A549 (cell line): Measurements from ENCODE around the gene AUTS2. TPM values are rescaled to one million over a fixed set of nuclear protein-coding genes. Genes with fewer than 3 reads are reported as not detected.

Experiments used
- ATAC-seq, 2 experiments: fragments of 200-7000 bp in 1 of 2; fragments of >200 bp in 1 of 2; cut with Nextera tagmentation in 1 of 2; cut with Tn5 transposase in 1 of 2; 3 replicates each; pipeline versions ENCODE4 v1.8.0 to v1.9.1; 2018 to 2020; ENCODE audit warnings: mild to moderate bottlenecking in 1 of 2, moderate library complexity in 1 of 2
- CTCF ChIA-PET: fragments of 300-600 bp; sonication (Branson Sonifier 250); formaldehyde crosslinking; extraction: SDS; loops from one replicate; lab custom pipeline; 2021; ENCODE audit warnings: antibody characterized with exemption, inconsistent platforms; lab: Yijun Ruan, JAX
- POLR2A ChIA-PET: fragments of 350-600 bp; formaldehyde crosslinking; extraction: SDS; loops from one replicate; lab custom pipeline; 2021; ENCODE audit warnings: antibody characterized with exemption, inconsistent platforms; lab: Yijun Ruan, JAX
- DNase-seq, 2 experiments: peaks; one replicate each; pipeline versions ENCODE4 v3.0.0 to v3.0.0-alpha.2; 2011 to 2016; ENCODE audit warnings: low read depth in 1 of 2, low spot score in 1 of 2
- FAIRE-seq: peaks from 2 replicates; lab custom pipeline; 2011; peaks lifted over from hg19 to GRCh38; lab: Jason Lieb, UNC
- H3K27ac ChIP-seq, 2 experiments: fragments of >200 bp; sonication (Bioruptor Twin); formaldehyde crosslinking; 3 replicates each; pipeline ENCODE4 v1.5.1; 2016 to 2017
- H3K4me1 ChIP-seq: fragments of >200 bp; sonication (Bioruptor Twin); formaldehyde crosslinking; 3 replicates; pipeline ENCODE4 v1.6.1; 2016
- H3K4me2 ChIP-seq: fragments of >200 bp; sonication (Bioruptor Twin); formaldehyde crosslinking; 3 replicates; pipeline ENCODE4 v1.6.1; 2016
- H3K4me3 ChIP-seq: fragments of >200 bp; sonication (Bioruptor Twin); formaldehyde crosslinking; 3 replicates; pipeline ENCODE4 v1.5.1; 2016
- H3K9me3 ChIP-seq: fragments of >200 bp; sonication (Bioruptor Twin); formaldehyde crosslinking; 3 replicates; pipeline ENCODE4 v1.6.1; 2016
- CHD4 ChIP-seq: fragments of 200-600 bp; sonication (generic); IDR thresholded peaks from 2 replicates; pipeline ENCODE4 v1.6.1; 2016; ENCODE audit warnings: antibody characterized with exemption, mild to moderate bottlenecking, borderline replicate concordance
- EHF ChIP-seq: fragments of 250-450 bp; sonication (Bioruptor Pico); IDR thresholded peaks from 2 replicates; pipeline ENCODE4 v1.5.0; 2020; ENCODE audit warnings: mild to moderate bottlenecking
- EHMT2 ChIP-seq: fragments of 200-600 bp; sonication (generic); IDR thresholded peaks from 2 replicates; pipeline ENCODE4 v1.6.1; 2016; ENCODE audit warnings: antibody characterized with exemption, low read depth, mild to moderate bottlenecking, moderate library complexity
- ESRRA ChIP-seq: fragments of 150-350 bp; IDR thresholded peaks from 2 replicates; pipeline ENCODE4 v1.6.1; 2014; ENCODE audit warnings: mild to moderate bottlenecking, low read length, borderline replicate concordance
- FOSL2 ChIP-seq, 2 experiments: fragments of 450-650 bp in 1 of 2; fragments of >200 bp in 1 of 2; sonication (Bioruptor Twin) in 1 of 2; formaldehyde crosslinking; IDR thresholded peaks; 2 replicates each; pipeline versions ENCODE4 v1.5.0 to v1.6.1; 2016 to 2020; ENCODE audit warnings: mild to moderate bottlenecking in 1 of 2, moderate library complexity in 1 of 2
- JUN ChIP-seq, 2 experiments: fragments of >200 bp; sonication (Bioruptor Twin); formaldehyde crosslinking; IDR thresholded peaks; 2 replicates in 1 of 2; 3 replicates in 1 of 2; pipeline ENCODE4 v1.6.1; 2016 to 2017
- JUNB ChIP-seq: fragments of >200 bp; sonication (Bioruptor Twin); formaldehyde crosslinking; IDR thresholded peaks from 2 replicates; pipeline ENCODE4 v1.6.1; 2016
- KDM1A ChIP-seq: fragments of 200-600 bp; sonication (generic); IDR thresholded peaks from 2 replicates; pipeline ENCODE4 v1.6.1; 2016; ENCODE audit warnings: low read depth, mild to moderate bottlenecking
- MAFK ChIP-seq: fragments of 450-650 bp; IDR thresholded peaks from 2 replicates; pipeline ENCODE4 v1.6.1; 2014; ENCODE audit not compliant: partially characterized antibody
- MYC ChIP-seq: IDR thresholded peaks from 2 replicates; pipeline ENCODE4 v1.6.1; 2012; ENCODE audit warnings: mild to moderate bottlenecking, inconsistent platforms, low read length, improper control_type of control experiment, borderline replicate concordance
- NFE2L2 ChIP-seq: fragments of 150-350 bp; conservative IDR thresholded peaks from 2 replicates; pipeline ENCODE4 v1.6.1; 2014; ENCODE audit warnings: low read length
- PHF8 ChIP-seq: fragments of 200-600 bp; sonication (generic); IDR thresholded peaks from 2 replicates; pipeline ENCODE4 v1.6.1; 2016; ENCODE audit warnings: low read depth, mild to moderate bottlenecking, antibody characterized with exemption, moderate library complexity, borderline replicate concordance
- POLR2A ChIP-seq: IDR thresholded peaks from 2 replicates; pipeline ENCODE4 v1.6.1; 2012; ENCODE audit warnings: mild to moderate bottlenecking, low read length
- POLR2AphosphoS2 ChIP-seq: conservative IDR thresholded peaks from 2 replicates; pipeline ENCODE4 v1.6.1; 2012; ENCODE audit warnings: low read length, improper control_type of control experiment, inconsistent platforms
- TFCP2L1 ChIP-seq: fragments of 250-450 bp; sonication (Bioruptor Pico); IDR thresholded peaks from 2 replicates; pipeline ENCODE4 v1.5.0; 2021; ENCODE audit warnings: mild to moderate bottlenecking
- ZFP36 ChIP-seq: fragments of 450-650 bp; IDR thresholded peaks from 2 replicates; pipeline ENCODE4 v1.6.1; 2014; ENCODE audit warnings: borderline replicate concordance; ENCODE audit not compliant: partially characterized antibody
- WGBS: methylation state at CpG from one replicate; pipeline ENCODE4 v1.1.6; 2017; ENCODE audit errors: missing lambda C conversion rate; 5-methylcytosine and 5-hydroxymethylcytosine counted together
- polyA plus RNA-seq, 4 experiments: library from polyadenylated mRNA; depleted of rRNA in 3 of 4; stranded (reverse); fragments of >200 nt; fragmentation: RNase III in 1 of 4; extraction: RNeasy Plus Mini Kit Qiagen cat#74134 plus additional on column Dnase treatment in 1 of 4; gene quantifications; 2 replicates in 3 of 4; 3 replicates in 1 of 4; pipeline ENCODE4 v1.2.3, GENCODE V29; 2011 to 2017
- small RNA-seq, 6 experiments: library from RNA; depleted of rRNA; stranded (forward); fragments of <200 nt; gene quantifications; one replicate each; pipeline ENCODE3, GENCODE V24; 2012
- TF ChIP-seq, protein P1 (sequence below): fragments of >200 bp; sonication (Bioruptor Twin); formaldehyde crosslinking; IDR thresholded peaks from 3 replicates; pipeline ENCODE4 v1.6.1; 2016
- TF ChIP-seq, protein P2 (sequence below): IDR thresholded peaks from 2 replicates; pipeline ENCODE4 v1.6.1; 2012
- TF ChIP-seq, protein P3 (sequence below): IDR thresholded peaks from 2 replicates; pipeline ENCODE4 v1.6.1; 2012; ENCODE audit warnings: low read depth, borderline replicate concordance
- TF ChIP-seq, protein P4 (sequence below): fragments of 200-600 bp; sonication (generic); IDR thresholded peaks from 2 replicates; pipeline ENCODE4 v1.6.1; 2016; ENCODE audit warnings: antibody characterized with exemption, mild to moderate bottlenecking, moderate library complexity
- TF ChIP-seq, protein P5 (sequence below): fragments of 450-650 bp; IDR thresholded peaks from 2 replicates; pipeline ENCODE4 v1.6.1; 2014; ENCODE audit warnings: antibody characterized with exemption

AUTS2 gene
- polyA plus RNA-seq, 2 of the 4 experiments (the other 2 are of a cell fraction), result 1.6 to 3.6 TPM

DNA sequence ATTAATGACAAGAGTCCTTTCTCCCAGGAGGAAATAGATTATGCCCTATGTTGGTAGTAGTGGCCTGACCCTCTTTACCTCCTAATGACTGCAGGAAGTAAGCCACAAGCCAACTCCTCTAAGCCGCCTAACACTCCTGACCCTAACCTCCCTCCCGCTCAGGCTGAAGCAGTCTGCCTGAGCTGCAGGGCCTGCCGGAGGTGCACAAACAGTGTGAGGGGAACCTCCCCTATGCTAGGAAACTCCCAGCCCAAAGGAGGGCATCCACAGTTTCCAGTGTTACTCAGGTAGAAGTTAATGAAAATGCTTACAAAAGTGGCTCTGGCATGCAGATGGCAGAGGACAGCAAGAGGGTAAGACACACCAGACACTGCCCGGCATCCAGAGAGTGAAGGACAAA, 1239.3 kb downstream of the AUTS2 start:
- H3K27ac ChIP-seq, result no peak overlapping the region
- H3K9me3 ChIP-seq, result peaks cover 4% of the 10 kb centered on the region
- ChIA-PET POLR2A (no interaction called here), CTCF (no interaction called here)
- ATAC-seq (no peak), FAIRE-seq (no peak), DNase-seq (no peak)
- no peak overlapping the region for H3K4me2 ChIP-seq
- TF ChIP-seq POLR2AphosphoS2 (no peak), PHF8 (no peak), NFE2L2 (no peak), JUN (IDR thresholded peaks at IDR 0.05) (no peak), ESRRA (no peak), FOSL2 (IDR thresholded peaks at IDR 0.05) (no peak), FOSL2 (CRISPR knock-in tag; IDR thresholded peaks at IDR 0.05) (no peak)
- TF ChIP-seq, protein P1, sequence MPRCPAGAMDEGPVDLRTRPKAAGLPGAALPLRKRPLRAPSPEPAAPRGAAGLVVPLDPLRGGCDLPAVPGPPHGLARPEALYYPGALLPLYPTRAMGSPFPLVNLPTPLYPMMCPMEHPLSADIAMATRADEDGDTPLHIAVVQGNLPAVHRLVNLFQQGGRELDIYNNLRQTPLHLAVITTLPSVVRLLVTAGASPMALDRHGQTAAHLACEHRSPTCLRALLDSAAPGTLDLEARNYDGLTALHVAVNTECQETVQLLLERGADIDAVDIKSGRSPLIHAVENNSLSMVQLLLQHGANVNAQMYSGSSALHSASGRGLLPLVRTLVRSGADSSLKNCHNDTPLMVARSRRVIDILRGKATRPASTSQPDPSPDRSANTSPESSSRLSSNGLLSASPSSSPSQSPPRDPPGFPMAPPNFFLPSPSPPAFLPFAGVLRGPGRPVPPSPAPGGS, result no peak
- H3K4me3 ChIP-seq, result no peak overlapping the region
- WGBS, result 44% methylated on average over 4 of the region's 4 CpGs
- H3K4me1 ChIP-seq, result no peaks in the 10 kb centered on the region

DNA sequence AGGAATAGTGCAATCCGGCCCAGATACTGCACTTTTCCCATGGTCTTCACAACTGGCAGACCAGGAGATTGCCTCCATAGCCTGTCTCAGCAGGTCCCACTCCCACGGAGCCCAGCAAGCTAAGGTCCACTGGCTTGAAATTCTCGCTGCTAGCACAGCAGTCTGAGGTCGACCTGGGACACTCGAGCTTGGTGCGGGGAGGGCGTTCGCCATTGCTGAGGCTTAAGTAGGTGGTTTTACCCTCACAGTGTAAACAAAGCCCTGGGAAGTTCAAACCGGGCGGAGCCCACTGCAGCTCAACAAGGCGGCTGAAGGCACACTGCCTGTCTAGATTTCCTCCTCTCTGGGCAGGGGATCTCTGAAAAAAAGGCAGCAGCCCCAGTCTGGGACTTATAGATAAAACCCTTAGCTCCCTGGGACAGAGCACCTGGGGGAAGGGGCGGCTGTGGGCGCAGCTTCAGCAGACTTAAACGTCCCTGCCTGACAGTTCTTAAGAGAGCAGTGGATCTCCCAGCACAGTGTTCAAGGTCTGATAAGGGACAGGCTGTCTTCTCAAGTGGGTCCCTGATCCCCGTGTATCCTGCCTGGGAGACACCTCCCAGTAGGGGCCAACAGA, 1240.1 kb downstream of the AUTS2 start:
- WGBS, result 6% methylated on average over 15 of the region's 15 CpGs
- POLR2A ChIA-PET, result no interaction called here
- H3K4me1 ChIP-seq, result no peaks in the 10 kb centered on the region
- ATAC-seq (no peak), DNase-seq (no peak), FAIRE-seq (no peak)
- peaks cover 4% of the 10 kb centered on the region for H3K9me3 ChIP-seq
- no peak overlapping the region for H3K4me2 ChIP-seq
- CTCF ChIA-PET, result interaction anchor here (1.9 kb wide), 1 partner anchor 9 kb away, joined by 4 read pairs; no protein-coding TSS in a partner anchor
- no peak overlapping the region for H3K27ac ChIP-seq
- TF ChIP-seq POLR2A (no peak), MYC (no peak), KDM1A (no peak), CHD4 (no peak), ZFP36 (no peak), TFCP2L1 (CRISPR knock-in tag) (no peak), JUNB (no peak), MAFK (no peak), EHMT2 (no peak), EHF (CRISPR knock-in tag) (no peak)
- TF ChIP-seq, protein P2, sequence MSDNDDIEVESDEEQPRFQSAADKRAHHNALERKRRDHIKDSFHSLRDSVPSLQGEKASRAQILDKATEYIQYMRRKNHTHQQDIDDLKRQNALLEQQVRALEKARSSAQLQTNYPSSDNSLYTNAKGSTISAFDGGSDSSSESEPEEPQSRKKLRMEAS, result no peak
- TF ChIP-seq, protein P3, sequence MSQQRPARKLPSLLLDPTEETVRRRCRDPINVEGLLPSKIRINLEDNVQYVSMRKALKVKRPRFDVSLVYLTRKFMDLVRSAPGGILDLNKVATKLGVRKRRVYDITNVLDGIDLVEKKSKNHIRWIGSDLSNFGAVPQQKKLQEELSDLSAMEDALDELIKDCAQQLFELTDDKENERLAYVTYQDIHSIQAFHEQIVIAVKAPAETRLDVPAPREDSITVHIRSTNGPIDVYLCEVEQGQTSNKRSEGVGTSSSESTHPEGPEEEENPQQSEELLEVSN, result no peak
- TF ChIP-seq, protein P4, sequence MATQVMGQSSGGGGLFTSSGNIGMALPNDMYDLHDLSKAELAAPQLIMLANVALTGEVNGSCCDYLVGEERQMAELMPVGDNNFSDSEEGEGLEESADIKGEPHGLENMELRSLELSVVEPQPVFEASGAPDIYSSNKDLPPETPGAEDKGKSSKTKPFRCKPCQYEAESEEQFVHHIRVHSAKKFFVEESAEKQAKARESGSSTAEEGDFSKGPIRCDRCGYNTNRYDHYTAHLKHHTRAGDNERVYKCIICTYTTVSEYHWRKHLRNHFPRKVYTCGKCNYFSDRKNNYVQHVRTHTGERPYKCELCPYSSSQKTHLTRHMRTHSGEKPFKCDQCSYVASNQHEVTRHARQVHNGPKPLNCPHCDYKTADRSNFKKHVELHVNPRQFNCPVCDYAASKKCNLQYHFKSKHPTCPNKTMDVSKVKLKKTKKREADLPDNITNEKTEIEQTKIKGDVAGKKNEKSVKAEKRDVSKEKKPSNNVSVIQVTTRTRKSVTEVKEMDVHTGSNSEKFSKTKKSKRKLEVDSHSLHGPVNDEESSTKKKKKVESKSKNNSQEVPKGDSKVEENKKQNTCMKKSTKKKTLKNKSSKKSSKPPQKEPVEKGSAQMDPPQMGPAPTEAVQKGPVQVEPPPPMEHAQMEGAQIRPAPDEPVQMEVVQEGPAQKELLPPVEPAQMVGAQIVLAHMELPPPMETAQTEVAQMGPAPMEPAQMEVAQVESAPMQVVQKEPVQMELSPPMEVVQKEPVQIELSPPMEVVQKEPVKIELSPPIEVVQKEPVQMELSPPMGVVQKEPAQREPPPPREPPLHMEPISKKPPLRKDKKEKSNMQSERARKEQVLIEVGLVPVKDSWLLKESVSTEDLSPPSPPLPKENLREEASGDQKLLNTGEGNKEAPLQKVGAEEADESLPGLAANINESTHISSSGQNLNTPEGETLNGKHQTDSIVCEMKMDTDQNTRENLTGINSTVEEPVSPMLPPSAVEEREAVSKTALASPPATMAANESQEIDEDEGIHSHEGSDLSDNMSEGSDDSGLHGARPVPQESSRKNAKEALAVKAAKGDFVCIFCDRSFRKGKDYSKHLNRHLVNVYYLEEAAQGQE, result no peak
- TF ChIP-seq, protein P5, sequence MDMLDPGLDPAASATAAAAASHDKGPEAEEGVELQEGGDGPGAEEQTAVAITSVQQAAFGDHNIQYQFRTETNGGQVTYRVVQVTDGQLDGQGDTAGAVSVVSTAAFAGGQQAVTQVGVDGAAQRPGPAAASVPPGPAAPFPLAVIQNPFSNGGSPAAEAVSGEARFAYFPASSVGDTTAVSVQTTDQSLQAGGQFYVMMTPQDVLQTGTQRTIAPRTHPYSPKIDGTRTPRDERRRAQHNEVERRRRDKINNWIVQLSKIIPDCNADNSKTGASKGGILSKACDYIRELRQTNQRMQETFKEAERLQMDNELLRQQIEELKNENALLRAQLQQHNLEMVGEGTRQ, result no peak
- H3K4me3 ChIP-seq, result no peak overlapping the region

Small RNA genes lying within 50 kb of the gene (small RNA-seq; reads per million reads assigned to genes)
- 0 reads per million in 6 experiments for gene AC073873.1
